Brain microvascular endothelial cell (primary cell): ENCODE data around the gene SPDYE4.

ENCODE experiments used
- DNase-seq: peaks from one replicate; pipeline ENCODE4 v3.0.0-alpha.2; 2020
- H3K27ac ChIP-seq: fragments of 250-450 bp; sonication (Bioruptor Pico); 2 replicates; pipeline ENCODE4 v1.5.1; 2020; ENCODE audit warnings: mild to moderate bottlenecking, moderate library complexity
- H3K27me3 ChIP-seq: fragments of 250-450 bp; sonication (Bioruptor Pico); replicated peaks from 2 replicates; pipeline ENCODE4 v1.5.1; 2020; ENCODE audit warnings: mild to moderate bottlenecking
- H3K36me3 ChIP-seq: fragments of 250-450 bp; sonication (Bioruptor Pico); replicated peaks from 2 replicates; pipeline ENCODE4 v1.5.1; 2020; ENCODE audit warnings: mild to moderate bottlenecking
- H3K4me3 ChIP-seq: 2 replicates; pipeline ENCODE4 v1.5.1; 2011; ENCODE audit warnings: low read depth, mild to moderate bottlenecking, control low read depth, low read length, moderate library complexity
- CTCF ChIP-seq: IDR thresholded peaks from 2 replicates; pipeline ENCODE4 v1.5.1; 2011; ENCODE audit warnings: low read depth, mild to moderate bottlenecking, moderate library complexity, low read length, control low read depth, inconsistent platforms; ENCODE audit errors: missing control alignments
- in situ Hi-C: cut with HindIII; loops from 2 replicates; pipeline ENCODE4 v1.10.0; 2017; ENCODE audit warnings: low sequenced_read_pairs, low pct_ligation_motif_present

The SPDYE4 gene

DNA sequence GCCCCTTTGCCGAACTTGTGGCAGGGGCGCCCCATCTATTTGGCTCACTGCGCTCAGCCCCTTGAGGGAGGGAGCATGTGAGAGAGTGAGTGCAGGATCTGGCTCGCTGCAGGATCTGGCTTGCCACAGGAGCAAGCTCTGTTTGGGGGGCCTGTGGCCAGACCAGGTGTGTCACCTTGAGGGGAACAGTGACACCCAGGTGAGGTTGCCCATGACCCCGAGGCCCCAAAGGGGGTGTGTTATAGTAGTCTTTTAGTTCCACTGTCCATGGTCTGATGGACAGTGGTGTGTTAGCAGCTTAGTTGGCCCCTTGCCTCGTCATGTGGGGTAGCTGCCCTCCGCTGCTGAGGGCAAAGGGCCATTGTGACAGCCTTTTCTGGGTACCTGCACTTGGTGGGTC lies 55.3 kb downstream of the SPDYE4 start:
- no peaks in the 10 kb centered on the region for H3K27me3 ChIP-seq
- no peak for DNase-seq
- no peak overlapping the region for H3K27ac ChIP-seq
- in situ Hi-C loops = no loop called here
- no peak for TF ChIP-seq CTCF
- H3K4me3 ChIP-seq = no peak overlapping the region
- no peaks in the 10 kb centered on the region for H3K36me3 ChIP-seq

GRCh38 chr17:8701754-8702153 lies 56.6 kb downstream of the SPDYE4 start:
- no peaks in the 10 kb centered on the region for H3K36me3 ChIP-seq
- no peak overlapping the region for H3K4me3 ChIP-seq
- no peaks in the 10 kb centered on the region for H3K27me3 ChIP-seq
- H3K27ac ChIP-seq = no peak overlapping the region
- in situ Hi-C loops = no loop called here
- DNase-seq = no peak
- no peak for TF ChIP-seq CTCF

GRCh38 chr17:8701221-8701620 lies 57.1 kb downstream of the SPDYE4 start:
- no peak overlapping the region for H3K27ac ChIP-seq
- H3K36me3 ChIP-seq = no peaks in the 10 kb centered on the region
- no peak for DNase-seq
- in situ Hi-C loops = no loop called here
- no peak for TF ChIP-seq CTCF
- H3K27me3 ChIP-seq = no peaks in the 10 kb centered on the region
- H3K4me3 ChIP-seq = no peak overlapping the region
